Measurements from ENCODE around the gene LSMEM2. TPM values are rescaled to one million over a fixed set of nuclear protein-coding genes. Genes with fewer than 3 reads are reported as not detected.

Gene LSMEM2
- total RNA-seq, 2 experiments from 2014 or later: 0.22 TPM; not detected in 1

- peak overlapping the region; percentile 27 for H3K4me3 Mint-ChIP-seq
- H3K36me3 Mint-ChIP-seq (ENCODE audit: low read depth): peaks cover 17% of the 10 kb centered on the region
- intact Hi-C loops (cut with DNase I, micrococcal nuclease): loop anchor here (5.0 kb wide), 2 partner anchors 42 to 883 kb away; partner anchors contain the start of genes RHOA (in 1 of the 2) and TCTA (in 1 of the 2)
- H3K9me3 ChIP-seq (ENCODE audit: control insufficient read depth in 1 of 2, insufficient read depth in 1 of 2, low read length in 2 of 2): no peaks in the 10 kb centered on the region
- no peaks in the 10 kb centered on the region for H3K27me3 ChIP-seq (ENCODE audit: control insufficient read depth in 1 of 2, insufficient read depth in 2 of 2, low read length in 2 of 2)
- ChIA-PET POLR2A (interaction anchor here (0.6 to 1.2 kb wide), 2 partner anchors 41 to 1014 kb away, joined by 3 to 6 read pairs; no protein-coding TSS in a partner anchor), CTCF (no interaction called here)
- H3K4me1 Mint-ChIP-seq (ENCODE audit: low read depth): peaks cover 49% of the 10 kb centered on the region
- no peak overlapping the region for H3K4me3 ChIP-seq (ENCODE audit: low read length)
- H3K36me3 ChIP-seq (ENCODE audit: insufficient read depth, low read length): no peaks in the 10 kb centered on the region
- H3K9me3 Mint-ChIP-seq: no peaks in the 10 kb centered on the region
- no peak for TF ChIP-seq CTCF (IDR thresholded peaks at IDR 0.05)
- ATAC-seq (ENCODE audit: poor library complexity) (no peak), DNase-seq (peak in 1 of 14 experiments; percentile 34)
- H3K4me1 ChIP-seq (ENCODE audit: insufficient read depth, low read length): peaks cover 50% of the 10 kb centered on the region
- no peak overlapping the region for H3K27ac ChIP-seq (ENCODE audit: low read depth in 1 of 2, low read length in 2 of 2)
- H3K27ac Mint-ChIP-seq: no peak overlapping the region
- H3K27me3 Mint-ChIP-seq: no peaks in the 10 kb centered on the region
Observed at GRCh38 chr3:50295553-50296431, 16.9 kb downstream of the LSMEM2 start.

DNA sequence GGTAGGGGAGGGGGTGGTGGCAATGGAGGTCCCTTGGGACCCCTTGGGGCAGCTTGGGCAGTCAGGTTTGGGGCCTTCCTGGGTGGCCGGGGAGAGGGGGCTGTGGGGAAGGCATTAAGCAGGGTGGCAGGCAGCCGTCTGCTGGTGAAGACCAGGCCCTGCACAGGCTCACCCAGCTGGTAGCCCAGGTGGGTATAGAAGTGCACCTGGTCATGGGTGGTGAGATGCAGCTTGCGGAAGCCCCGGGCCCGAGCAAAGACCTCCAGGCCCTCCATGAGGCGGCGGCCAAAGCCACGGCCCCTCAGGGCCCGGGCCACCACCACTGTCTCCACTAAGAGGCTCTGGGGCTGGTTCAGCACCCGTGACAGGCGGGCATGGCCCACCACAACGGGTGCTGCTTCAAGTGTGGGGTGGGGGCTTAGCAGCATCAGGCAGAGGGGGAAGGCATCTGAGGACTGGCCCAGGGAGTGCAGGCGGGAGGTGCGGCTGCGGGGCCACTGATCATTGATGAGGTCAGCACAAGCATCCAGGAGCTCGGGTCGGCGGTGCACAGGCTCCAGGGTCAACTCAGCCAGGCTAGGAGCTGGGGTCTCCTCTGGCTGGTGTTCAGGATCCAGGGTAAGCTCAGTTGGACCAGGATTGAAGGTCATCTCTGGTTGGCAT is 18.0 kb downstream of the LSMEM2 start:
- peaks cover 43% of the 10 kb centered on the region for H3K4me1 Mint-ChIP-seq (ENCODE audit: low read depth)
- Histone ChIP-seq H3K27ac (ENCODE audit: low read depth in 1 of 2, low read length in 2 of 2) (no peak overlapping the region), H3K36me3 (ENCODE audit: insufficient read depth, low read length) (no peaks in the 10 kb centered on the region), H3K4me3 (ENCODE audit: low read length) (no peak overlapping the region), H3K27me3 (ENCODE audit: control insufficient read depth in 1 of 2, insufficient read depth in 2 of 2, low read length in 2 of 2) (no peaks in the 10 kb centered on the region), H3K4me1 (ENCODE audit: insufficient read depth, low read length) (peaks cover 39% of the 10 kb centered on the region), H3K9me3 (ENCODE audit: control insufficient read depth in 1 of 2, insufficient read depth in 1 of 2, low read length in 2 of 2) (no peaks in the 10 kb centered on the region)
- no peaks in the 10 kb centered on the region for H3K27me3 Mint-ChIP-seq
- no peak for TF ChIP-seq CTCF (IDR thresholded peaks at IDR 0.05)
- intact Hi-C loops (cut with DNase I, micrococcal nuclease): loop anchor here (5.0 kb wide), 2 partner anchors 40 to 885 kb away; partner anchors contain the start of genes RHOA (in 1 of the 2) and TCTA (in 1 of the 2)
- ATAC-seq (ENCODE audit: poor library complexity) (no peak), DNase-seq (peak in 1 of 14 experiments; percentile 42)
- peak overlapping the region; percentile 99 for H3K27ac Mint-ChIP-seq
- POLR2A ChIA-PET: interaction anchor here (1.2 to 3.4 kb wide), 2 partner anchors 40 to 54 kb away, joined by 6 to 42 read pairs; partner anchors contain the start of genes CYB561D2 and NPRL2
- H3K9me3 Mint-ChIP-seq: no peaks in the 10 kb centered on the region
- peaks cover 12% of the 10 kb centered on the region for H3K36me3 Mint-ChIP-seq (ENCODE audit: low read depth)
- CTCF ChIA-PET: no interaction called here
- peak overlapping the region; percentile 83 for H3K4me3 Mint-ChIP-seq

DNA sequence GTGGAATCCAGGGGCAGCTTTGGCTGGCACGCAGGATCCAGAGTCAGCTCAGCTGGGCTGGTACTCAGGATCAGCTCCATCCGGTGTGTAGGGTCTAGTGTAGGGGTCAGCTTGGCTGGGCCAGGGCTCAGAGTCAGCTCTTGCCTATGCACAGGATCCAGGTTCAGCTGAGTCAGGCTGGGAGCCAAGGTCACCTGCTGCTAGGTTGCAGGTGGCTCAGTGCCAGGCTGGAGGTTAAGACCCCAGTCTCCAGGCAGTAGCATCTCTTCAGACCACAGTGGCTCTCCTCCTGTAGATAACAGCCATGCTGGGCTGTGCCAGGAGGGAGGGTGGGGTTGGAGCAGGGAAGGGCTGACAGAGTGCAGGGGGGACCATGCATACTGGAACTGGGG is 18.5 kb downstream of the LSMEM2 start:
- Histone ChIP-seq H3K9me3 (ENCODE audit: control insufficient read depth in 1 of 2, insufficient read depth in 1 of 2, low read length in 2 of 2) (no peaks in the 10 kb centered on the region), H3K27me3 (ENCODE audit: control insufficient read depth in 1 of 2, insufficient read depth in 2 of 2, low read length in 2 of 2) (no peaks in the 10 kb centered on the region), H3K4me3 (ENCODE audit: low read length) (no peak overlapping the region), H3K4me1 (ENCODE audit: insufficient read depth, low read length) (peaks cover 38% of the 10 kb centered on the region), H3K36me3 (ENCODE audit: insufficient read depth, low read length) (no peaks in the 10 kb centered on the region), H3K27ac (ENCODE audit: low read depth in 1 of 2, low read length in 2 of 2) (no peak overlapping the region)
- CTCF ChIA-PET: interaction anchor here (2.5 kb wide), 1 partner anchor 103 kb away, joined by 10 read pairs; no protein-coding TSS in a partner anchor
- peak overlapping the region; percentile 99 for H3K27ac Mint-ChIP-seq
- intact Hi-C loops (cut with DNase I, micrococcal nuclease): loop anchor here (5.0 kb wide), 2 partner anchors 40 to 885 kb away; partner anchors contain the start of genes RHOA (in 1 of the 2) and TCTA (in 1 of the 2)
- POLR2A ChIA-PET: interaction anchor here (2.9 to 3.4 kb wide), 2 partner anchors 23 to 54 kb away, joined by 25 to 42 read pairs; partner anchors contain the start of genes CYB561D2 and NPRL2
- no peak for TF ChIP-seq CTCF (IDR thresholded peaks at IDR 0.05)
- H3K27me3 Mint-ChIP-seq: no peaks in the 10 kb centered on the region
- peaks cover 39% of the 10 kb centered on the region for H3K4me1 Mint-ChIP-seq (ENCODE audit: low read depth)
- H3K9me3 Mint-ChIP-seq: no peaks in the 10 kb centered on the region
- H3K4me3 Mint-ChIP-seq: peak overlapping the region; percentile 99
- ATAC-seq (ENCODE audit: poor library complexity) (no peak), DNase-seq (no peak)
- H3K36me3 Mint-ChIP-seq (ENCODE audit: low read depth): peaks cover 9% of the 10 kb centered on the region

Data from CD4-positive, alpha-beta T cell (primary cell).